Skeletal muscle cell (primary cell): ENCODE measurements around the gene COL5A2.
A peak's percentile ranks its signal among the peaks of the same experiment; 100 is the strongest.

Source experiments
- DNase-seq: peaks from one replicate; pipeline ENCODE4 v3.0.0-alpha.2; 2010; ENCODE audit warnings: low read depth
- H3K4me3 ChIP-seq: 2 replicates; pipeline ENCODE4 v1.5.1; 2011; ENCODE audit warnings: low read depth, mild to moderate bottlenecking, control low read depth, low read length, moderate library complexity

COL5A2 gene

GRCh38 chr2:189153619-189154018 is 25.9 kb downstream of the COL5A2 start:
- peak; percentile 82 for DNase-seq
- H3K4me3 ChIP-seq = no peak overlapping the region

DNA sequence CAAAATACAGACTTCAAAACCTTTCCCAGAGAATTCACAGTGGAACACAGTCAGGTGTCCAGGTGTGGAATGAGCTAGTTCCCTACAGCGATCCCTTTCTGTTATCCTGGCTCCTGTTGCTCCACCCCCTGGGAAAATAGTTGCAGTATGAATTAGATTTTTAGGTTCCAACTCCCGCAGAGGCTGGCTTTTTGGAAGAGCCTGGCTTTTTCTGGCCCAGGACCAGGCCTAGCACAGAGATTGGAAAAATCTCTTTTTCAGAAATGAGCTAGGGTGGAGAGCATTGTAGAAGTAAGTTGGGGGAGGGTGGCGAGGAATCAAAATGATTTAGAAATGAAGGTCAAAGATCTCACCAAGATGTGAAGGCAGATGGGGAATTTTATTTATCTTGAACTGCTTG is 27.1 kb downstream of the COL5A2 start:
- no peak for DNase-seq
- H3K4me3 ChIP-seq = no peak overlapping the region

DNA sequence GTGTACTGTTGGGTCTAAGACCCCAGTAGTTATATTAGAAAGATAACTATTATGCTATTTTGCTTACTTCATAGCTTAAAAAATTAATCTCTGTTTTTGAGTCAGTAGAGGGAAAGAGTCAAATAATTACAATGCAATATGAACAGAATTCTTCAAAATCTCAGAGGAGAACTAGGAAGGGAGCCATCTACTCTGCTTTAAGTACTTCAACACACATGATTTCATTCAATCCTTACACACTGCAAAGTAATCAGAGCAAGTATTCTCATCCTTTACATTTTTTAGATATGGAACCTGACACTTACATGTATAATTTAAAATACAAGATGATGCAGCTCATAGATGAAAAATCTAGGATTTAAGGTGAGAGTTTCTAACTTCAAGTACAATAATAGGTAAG is 27.7 kb downstream of the COL5A2 start:
- no peak overlapping the region for H3K4me3 ChIP-seq
- DNase-seq = no peak

DNA sequence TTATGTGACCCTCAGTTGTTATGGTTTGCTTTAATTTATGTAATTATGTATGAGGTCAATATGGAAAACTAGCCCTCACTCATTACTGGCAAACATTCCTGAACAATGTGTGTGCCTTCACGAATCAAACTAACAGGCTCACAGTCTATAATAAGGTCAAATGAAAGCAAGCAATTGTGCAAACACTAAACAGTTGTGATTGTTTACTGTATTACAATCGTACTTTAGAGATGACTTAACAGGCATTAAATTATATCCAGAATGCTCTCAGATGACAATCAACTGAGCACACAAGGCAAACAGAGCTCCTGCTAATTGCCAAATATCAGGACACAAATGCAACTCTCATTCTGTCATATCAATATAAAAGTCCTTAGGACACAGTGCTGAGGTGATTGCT is 29.5 kb downstream of the COL5A2 start:
- H3K4me3 ChIP-seq = no peak overlapping the region
- no peak for DNase-seq

DNA sequence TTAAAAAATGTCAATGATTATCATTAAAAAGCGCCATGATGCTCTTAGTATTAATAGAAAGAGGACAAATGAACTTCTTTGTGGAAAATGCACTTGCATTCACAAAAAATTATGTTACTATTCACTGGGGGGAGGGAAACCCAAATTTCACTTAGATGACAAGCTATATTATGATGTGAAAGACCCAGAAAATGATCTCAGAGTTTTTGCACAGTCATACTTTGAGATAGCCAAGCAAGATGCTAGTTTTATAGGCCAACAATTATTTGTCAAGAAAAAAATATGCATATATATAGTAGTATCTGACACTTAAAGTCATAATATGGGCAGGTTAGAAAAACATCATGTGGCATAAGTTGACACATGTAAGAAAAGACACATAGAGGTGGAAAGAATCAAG is 31.6 kb downstream of the COL5A2 start:
- DNase-seq = no peak
- H3K4me3 ChIP-seq = no peak overlapping the region

GRCh38 chr2:189147361-189147760 is 32.2 kb downstream of the COL5A2 start:
- DNase-seq = no peak
- H3K4me3 ChIP-seq = no peak overlapping the region

- no peak for DNase-seq
- no peak overlapping the region for H3K4me3 ChIP-seq
Observed at GRCh38 chr2:189146553-189146952, 33.0 kb downstream of the COL5A2 start.

GRCh38 chr2:189144700-189145211 is 34.8 kb downstream of the COL5A2 start:
- DNase-seq = peak; percentile 52
- H3K4me3 ChIP-seq = no peak overlapping the region

GRCh38 chr2:189143925-189144324 is 35.6 kb downstream of the COL5A2 start:
- DNase-seq = peak; percentile 62
- H3K4me3 ChIP-seq = no peak overlapping the region

DNA sequence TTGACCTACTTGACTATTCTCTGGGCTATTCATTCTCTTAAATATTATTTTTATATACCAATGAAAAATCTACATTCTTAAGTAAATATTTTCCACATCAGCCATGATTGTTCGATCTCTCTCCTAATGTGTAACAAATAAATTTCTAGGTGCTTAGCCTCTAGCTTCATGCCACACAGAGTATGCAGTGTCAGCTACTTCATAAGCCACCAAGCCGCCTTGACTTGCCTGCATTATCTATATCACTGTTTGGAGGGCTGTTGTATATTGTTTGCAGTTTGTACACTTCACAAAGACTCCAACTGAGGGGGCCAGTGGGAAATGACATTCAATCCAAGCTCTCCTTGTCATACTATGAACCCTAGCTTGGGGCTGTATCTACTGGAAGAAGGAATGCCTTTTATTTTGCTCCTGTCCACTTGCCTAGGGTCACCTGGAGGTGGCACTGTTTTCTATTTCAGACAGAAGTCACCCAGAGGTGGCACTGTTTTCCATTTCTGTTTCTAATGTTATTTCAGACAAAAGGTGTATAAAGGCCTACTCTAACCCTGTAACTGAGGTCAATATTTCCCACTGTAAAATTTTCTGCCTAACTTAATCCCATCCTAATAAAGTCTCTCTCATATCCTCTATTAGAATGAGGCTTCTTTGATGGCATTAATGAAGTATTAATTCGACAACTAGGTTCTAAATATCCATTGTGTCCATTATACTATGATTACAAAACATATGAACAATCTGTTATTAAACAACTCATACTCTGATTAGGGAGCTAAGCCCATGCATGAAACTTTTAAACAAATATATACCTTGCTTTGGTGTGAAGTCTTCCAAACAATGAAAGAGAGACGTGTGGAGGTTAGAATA is 36.4 kb downstream of the COL5A2 start:
- no peak for DNase-seq
- no peak overlapping the region for H3K4me3 ChIP-seq

DNA sequence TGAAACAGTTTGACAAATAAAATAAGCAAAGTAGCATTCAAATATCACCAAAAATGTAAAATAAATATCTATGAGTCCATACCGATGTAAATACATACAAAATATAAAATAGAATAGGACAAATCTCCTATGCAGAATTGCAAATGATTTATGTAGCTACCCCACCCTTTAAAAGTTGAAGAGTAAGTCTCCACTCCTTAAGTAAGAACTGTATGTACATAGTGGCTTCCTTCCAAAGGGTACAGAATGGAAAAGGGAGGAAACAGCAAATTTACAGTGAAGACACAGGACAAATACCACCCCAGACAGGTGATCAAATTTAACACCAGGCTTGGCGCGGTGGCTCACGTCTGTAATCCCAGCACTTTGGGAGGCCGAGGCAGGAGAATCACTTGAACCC is 40.8 kb downstream of the COL5A2 start:
- DNase-seq = no peak
- no peak overlapping the region for H3K4me3 ChIP-seq

- H3K4me3 ChIP-seq = no peak overlapping the region
- no peak for DNase-seq
Observed at GRCh38 chr2:189137519-189137918, 42.0 kb downstream of the COL5A2 start.

DNA sequence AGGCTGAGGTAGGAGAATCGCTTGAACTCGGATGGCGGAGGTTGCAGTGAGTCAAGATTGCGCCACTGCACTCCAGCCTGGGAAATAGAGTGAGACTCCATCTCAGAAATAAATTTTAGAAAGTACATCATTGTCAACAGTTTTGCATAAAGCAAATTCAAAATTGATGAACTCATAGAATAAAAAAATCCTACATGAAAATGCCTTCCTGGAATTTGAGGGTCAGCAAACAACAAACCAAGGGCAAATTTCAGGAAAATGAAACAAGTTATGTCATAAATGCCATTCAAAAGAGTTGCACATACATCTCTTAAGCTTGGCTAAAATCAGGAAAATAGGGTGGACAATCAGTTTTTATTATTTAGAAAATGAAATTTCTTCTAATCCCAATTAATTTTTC is 45.1 kb downstream of the COL5A2 start:
- no peak for DNase-seq
- no peak overlapping the region for H3K4me3 ChIP-seq

DNA sequence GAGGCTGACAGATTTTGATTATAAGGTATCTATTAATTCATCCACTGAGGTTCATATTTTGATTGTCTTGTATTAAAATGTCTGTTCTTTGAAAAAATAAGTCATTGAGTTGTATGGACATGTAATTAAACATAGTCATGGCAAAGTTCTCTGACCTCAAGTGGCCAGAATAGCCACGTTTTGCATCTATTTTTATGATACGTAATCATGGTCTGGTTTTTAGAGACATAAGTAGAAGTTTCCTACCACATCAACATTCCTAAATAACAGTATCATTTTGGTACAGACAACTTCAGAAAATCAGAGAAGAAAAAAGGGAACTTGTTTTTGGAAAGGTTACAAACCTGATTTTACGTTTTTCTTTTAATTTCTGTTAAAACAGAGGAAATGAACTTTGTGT is 47.6 kb downstream of the COL5A2 start:
- no peak overlapping the region for H3K4me3 ChIP-seq
- DNase-seq = no peak

DNA sequence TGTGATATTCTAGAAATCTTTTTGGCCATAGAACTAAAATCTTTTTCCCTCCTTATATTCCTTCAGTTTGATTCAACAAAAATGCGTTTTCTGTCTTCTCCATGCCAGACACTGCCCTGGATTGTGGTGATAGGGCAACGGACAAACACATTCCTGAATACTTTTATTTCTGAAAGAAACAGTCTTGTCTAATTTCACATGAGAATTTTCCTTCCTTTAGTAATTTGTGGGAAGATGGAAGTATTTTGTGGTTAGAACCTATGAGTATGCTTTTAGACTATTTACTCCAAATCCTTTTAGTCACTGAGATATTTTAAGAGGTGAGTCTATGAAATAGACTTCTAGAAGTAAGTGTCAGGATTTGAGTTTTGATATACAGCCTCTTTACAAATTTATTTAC is 49.6 kb downstream of the COL5A2 start:
- no peak overlapping the region for H3K4me3 ChIP-seq
- peak; percentile 56 for DNase-seq

GRCh38 chr2:189128970-189129369 is 50.6 kb downstream of the COL5A2 start:
- no peak for DNase-seq
- H3K4me3 ChIP-seq = no peak overlapping the region

DNA sequence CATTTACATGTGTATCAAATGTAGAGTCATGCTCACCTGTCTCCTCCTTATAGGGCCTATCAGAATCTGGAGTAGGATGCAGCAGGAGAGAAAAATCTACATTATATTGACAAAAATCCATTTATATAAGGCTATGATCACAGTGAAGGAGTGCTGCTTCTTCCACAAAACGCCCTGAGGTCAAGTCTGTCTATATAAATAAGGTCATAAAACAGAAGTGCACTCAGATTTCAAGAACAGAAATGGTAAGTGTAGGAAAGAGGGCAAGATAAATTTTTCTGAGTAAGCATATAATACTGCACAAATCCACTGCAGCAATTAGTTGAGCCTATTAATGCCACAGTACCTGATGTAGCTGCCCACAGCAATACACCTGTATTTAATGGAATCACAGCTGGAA is 51.8 kb downstream of the COL5A2 start:
- DNase-seq = no peak
- H3K4me3 ChIP-seq = no peak overlapping the region

- H3K4me3 ChIP-seq = no peak overlapping the region
- DNase-seq = no peak
Observed at GRCh38 chr2:189125195-189125594, 54.4 kb downstream of the COL5A2 start.

DNA sequence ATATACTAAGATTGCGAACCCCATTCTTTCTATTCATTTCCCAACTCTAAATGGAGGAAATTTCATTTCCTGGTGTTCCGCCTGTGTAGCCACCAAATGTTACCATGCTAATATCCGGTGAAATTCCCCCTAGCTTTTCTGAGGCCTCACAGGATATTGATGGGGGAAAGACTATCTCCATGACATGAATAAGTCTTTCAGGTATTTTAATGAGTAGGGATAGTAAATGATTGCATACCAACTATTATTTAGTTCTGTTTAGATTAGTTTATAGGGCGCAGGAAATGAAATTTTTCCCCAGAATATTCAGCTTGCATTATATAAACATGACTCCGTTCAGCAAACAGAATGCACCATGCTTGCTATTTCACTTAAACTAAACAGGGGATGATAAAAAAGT is 55.4 kb downstream of the COL5A2 start:
- DNase-seq = no peak
- H3K4me3 ChIP-seq = no peak overlapping the region

GRCh38 chr2:189118386-189118785 is 61.2 kb downstream of the COL5A2 start:
- DNase-seq = no peak
- no peak overlapping the region for H3K4me3 ChIP-seq

GRCh38 chr2:189116979-189117378 is 62.6 kb downstream of the COL5A2 start:
- DNase-seq = no peak
- no peak overlapping the region for H3K4me3 ChIP-seq
